OCI-M2 (cell line): Measurements from ENCODE around the gene RANBP9.

Source experiments
- DNase-seq: peaks from one replicate; lab custom pipeline; 2025; ENCODE audit not compliant: unreplicated experiment; lab: John Stamatoyannopoulos, UW

RANBP9 gene

GRCh38 chr6:13572240-13572639 is 139.4 kb downstream of the RANBP9 start:
- no peak for DNase-seq
